Mesenteric fat pad (tissue), 1 donor: ENCODE results near the gene MPI. TPM values are rescaled to one million over a fixed set of nuclear protein-coding genes. Genes with fewer than 3 reads are reported as not detected.

Experiments used
- DNase-seq: peaks from one replicate; pipeline ENCODE4 v3.0.0-alpha.2; 2020; ENCODE audit warnings: low spot score
- long read RNA-seq: library from polyadenylated mRNA; unstranded; transcript quantifications from one replicate; pipeline ENCODE4 v2.0.0, GENCODE V29; 2020
- total RNA-seq: library from RNA; stranded (reverse); fragmentation: NEBNext Ultra II Directional; extraction: Animal tissue kit (Norgen Biotek cat#: 25700); gene quantifications from one replicate; pipeline ENCODE4 v1.2.1, GENCODE V29; 2021
- donor health status: DM: yes; HTN: yes; CAD: no.

The MPI gene, protein sequence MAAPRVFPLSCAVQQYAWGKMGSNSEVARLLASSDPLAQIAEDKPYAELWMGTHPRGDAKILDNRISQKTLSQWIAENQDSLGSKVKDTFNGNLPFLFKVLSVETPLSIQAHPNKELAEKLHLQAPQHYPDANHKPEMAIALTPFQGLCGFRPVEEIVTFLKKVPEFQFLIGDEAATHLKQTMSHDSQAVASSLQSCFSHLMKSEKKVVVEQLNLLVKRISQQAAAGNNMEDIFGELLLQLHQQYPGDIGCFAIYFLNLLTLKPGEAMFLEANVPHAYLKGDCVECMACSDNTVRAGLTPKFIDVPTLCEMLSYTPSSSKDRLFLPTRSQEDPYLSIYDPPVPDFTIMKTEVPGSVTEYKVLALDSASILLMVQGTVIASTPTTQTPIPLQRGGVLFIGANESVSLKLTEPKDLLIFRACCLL
- total RNA-seq = 32.2 TPM
- long read RNA-seq, full-length matches to known transcripts = 84 of 110 reads
- long read RNA-seq, partial matches to known transcripts = 14 of 110 reads
- long read RNA-seq, other reads (novel, unspliced or antisense) = 12 of 110 reads

DNA sequence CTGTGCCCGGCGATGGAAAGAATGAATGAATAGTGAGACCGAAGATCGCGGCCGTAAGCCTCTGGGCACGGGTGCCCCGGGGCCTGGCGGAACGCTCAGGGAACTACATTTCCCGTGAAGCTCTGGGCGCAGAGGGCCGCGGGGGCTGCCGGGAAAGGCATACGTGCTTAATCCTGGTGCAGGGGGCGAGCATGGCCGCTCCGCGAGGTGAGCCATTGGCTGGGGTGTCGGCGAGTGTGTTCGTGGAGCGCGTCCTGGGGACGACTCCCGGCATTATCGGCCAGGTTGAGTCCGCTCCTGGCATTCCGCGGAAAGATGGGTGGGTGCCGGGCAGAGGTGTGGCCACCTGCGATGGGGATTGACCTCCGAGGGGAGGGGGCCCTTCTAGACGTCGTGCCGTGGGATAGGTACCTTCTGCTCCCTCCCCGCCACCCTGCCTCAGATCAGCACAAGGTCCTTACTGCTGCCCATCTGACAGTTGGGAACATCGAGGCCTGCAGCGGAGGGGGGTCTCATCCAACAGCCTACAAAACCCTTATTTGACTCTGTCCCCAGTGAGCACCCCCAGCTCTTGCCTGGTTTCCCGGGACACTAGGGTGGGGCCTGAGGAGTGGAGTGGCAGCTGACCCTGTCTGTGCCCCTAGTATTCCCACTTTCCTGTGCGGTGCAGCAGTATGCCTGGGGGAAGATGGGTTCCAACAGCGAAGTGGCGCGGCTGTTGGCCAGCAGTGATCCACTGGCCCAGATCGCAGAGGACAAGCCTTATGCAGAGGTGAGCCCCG is at the start of gene MPI:
Gene MPI, plus strand, starts transcription at position 160 of the 782 bp plus-strand sequence. Its CDS starts 32 bp downstream, at position 192.
- DNase-seq = peak; percentile 94

DNA sequence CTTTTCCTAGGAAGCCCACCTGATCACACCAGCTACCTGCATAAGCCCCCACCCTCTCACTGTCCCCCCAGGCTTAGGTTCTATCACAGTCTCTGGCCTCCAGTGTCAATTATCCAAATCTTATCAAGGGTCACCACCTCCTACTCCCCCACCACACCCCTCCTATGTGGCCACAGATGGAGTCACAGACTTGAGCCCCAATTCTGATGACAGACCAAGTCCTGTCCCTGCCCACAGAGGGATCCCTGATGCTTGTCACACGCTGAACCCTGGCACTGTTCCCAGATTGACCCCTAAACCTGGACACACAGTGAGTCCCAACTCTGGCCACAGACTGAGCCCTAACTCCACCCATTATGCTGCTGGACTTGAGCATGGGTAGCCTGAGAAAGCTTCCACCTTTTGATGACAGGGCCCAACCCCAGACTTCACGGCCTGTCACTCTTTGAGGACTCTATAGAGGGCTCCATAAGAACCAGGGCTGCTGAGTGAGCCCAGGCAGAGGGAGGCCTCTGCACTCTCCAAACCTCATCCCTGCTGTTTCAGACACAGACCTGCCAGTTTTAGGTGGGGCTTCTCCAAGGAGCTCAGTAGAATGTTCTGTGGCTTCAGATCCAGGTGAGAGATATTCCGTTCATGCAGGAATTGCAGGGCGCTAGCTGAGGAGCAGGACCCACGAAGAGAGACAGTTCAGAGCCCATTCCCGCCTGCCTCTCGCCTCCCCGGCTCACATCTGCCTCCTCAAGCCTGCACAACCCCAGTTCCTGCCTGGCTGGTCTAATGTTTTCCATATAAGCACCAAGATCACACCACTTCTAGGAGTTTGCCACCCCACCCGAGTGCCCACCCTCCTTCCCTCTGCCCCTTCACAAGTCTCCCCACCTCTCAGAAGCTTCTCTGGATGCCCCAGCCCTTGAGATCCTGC is 48.7 kb upstream of the MPI start:
- no peak for DNase-seq

DNA sequence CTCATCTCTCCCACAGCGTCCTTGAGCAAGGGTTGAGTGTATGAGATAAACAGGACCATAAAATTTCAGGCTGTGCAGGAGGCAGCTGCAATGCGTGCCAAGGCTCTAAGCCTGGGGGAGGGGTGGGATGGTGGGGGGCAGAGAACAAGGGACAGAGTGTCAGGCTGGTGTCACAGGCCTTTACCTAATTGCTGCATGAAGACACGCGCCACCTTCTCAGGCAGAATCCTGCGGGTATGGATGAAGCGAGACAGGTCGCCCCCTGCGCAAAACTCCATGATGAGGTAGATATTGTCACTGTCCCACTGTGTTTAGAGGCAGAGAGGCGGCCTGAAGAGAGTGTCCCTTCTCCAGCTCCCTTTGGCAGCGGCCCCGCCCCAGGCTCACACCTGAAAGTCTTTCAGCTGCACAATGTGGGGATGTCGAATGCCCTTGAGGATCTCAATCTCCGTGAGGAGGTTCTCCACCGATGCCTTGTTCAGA is 47.9 kb upstream of the MPI start:
- no peak for DNase-seq

DNA sequence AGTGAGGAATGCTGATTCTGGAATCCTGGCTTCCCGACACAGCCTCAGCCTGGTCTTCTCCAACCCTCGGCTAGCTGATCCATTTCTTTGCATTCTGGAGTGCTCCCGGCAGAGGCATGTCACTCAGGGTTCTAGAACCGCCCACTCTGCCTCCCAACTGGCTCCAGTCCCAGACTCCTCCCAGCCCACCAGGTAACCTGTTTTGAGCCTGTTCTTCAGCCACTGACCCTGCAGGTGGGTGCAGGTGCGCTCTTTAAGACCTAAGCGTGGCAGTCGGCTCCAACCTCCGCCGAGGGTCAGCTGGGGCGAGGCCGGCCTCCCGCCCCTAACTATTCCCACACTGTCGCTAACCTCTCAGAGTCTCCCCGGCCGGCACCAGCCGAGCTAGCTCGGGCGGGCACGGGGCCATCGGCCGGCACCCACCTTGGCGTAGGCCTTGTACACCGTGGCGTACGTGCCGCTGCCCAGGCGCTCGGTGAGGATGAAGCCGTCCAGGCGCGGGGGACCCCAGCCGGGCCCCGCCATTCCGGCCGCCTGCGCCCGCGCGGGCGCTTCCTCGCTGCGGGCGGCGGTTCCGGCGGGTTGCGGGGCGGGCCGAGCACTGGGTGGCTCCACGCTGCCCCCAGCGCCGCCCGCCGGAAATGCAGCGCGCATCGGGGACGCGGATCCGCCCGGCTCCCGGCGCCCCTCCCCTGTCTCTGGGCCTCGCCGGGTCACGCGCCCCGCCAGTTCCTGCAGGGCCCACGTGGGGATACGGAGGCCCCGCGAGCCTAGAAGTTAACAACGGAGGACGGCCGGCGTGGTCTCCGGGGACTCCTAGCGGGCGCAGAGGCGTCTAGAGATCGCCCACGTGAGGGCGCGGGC is 47.0 kb upstream of the MPI start, which contains the start of gene ULK3:
Gene ULK3, minus strand, starts transcription at position 576 of the 864 bp plus-strand sequence. Its CDS starts 51 bp downstream, at position 525.
- peak; percentile 97 for DNase-seq

DNA sequence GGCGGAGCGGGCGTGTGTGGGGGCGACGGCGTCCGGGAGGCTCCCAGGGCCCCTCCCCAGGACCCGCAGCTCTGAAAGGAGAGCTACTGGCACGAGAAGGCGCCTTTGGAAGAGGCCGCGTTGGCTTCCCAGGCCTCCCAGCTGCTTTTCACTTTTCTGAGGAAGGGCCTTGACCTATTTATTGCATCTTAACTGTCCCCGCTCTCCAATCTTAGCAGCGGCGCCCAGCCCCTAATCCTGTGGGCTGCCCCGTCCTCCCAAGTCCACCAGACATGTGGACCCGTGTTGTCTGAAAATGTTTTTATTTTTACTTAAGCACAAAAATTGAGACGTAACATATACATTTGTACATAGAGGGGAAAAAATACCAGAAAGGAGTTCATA is 46.4 kb upstream of the MPI start:
- no peak for DNase-seq

DNA sequence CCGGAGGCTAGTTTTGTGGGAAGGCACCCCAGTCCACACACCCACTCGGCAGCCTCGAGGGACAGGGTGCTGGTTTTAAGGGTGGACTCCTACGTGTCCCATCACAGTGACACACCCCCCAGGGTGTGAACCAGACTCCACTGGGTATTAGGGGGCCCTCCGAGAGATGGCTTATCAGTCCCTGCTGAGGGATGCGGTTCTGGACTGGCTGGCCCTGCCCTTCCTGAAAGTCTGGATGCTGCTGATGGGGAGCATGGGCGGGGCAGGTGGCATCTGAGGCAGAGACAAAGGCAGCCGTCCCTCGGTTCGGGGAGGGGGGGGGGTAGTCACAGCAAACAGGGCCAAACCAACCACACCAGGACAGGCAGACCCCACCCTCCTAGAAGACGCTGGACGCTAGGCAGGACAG is 45.9 kb upstream of the MPI start:
- DNase-seq = no peak

DNA sequence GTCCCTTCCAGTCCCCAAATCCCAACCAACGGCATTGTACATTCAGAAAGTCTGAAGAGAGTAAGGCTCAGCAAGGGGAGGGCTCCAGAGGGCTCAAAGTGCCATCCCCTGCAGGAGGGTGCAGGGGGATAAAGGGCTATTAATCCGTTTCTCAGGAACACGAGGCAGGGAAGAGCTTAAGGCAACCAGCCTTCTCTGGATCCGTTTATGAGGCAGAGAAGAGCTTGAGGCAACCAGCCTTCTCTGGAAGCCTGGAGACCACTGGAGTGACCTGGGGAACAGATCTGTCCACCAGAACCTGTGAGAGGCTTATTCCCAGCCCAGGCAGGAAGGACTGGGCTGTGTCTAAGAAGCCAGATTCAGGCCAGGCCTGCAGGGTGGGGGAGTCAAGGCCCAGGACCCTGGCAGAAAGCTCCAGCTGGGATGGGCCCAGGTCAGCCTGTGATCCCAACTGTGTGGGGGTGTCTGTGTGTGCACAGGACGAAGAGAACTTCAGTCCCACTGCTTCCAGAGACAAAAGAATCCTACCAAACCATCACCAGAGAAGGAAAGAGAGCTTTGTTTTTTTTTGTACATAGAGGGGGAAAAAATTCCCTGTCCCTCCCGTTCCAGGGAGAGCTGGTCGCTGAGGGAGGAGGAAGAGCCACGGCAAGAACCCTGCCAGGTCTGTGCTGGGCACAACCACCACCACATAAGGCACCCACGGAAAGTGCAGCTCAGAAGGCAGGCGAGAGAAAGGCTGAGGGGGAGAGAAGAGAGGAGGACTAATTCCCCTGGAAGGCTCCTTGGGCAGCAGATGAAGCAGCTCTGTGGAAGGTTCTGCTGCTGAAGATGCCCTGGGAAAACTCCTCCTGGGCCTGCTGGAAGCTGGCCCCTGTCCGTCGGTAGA is 45.3 kb upstream of the MPI start:
- DNase-seq = no peak

DNA sequence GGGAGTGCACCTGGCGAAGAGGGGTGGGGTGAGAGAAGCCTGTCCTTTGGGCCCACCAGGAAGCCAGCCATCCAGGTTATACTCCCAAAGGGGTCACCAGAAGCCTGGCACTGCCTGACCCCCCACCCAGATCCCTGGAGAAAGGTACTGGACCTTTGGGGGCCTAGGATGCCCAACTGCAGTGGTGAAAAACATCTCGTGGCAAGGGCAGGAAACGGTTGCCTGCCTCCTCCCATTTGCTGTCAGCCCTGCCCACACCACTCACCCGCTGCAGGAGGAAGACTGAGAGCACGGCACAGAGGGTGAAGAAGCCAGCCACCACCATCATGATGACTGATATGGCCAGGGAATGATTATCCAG is 44.7 kb upstream of the MPI start:
- no peak for DNase-seq

DNA sequence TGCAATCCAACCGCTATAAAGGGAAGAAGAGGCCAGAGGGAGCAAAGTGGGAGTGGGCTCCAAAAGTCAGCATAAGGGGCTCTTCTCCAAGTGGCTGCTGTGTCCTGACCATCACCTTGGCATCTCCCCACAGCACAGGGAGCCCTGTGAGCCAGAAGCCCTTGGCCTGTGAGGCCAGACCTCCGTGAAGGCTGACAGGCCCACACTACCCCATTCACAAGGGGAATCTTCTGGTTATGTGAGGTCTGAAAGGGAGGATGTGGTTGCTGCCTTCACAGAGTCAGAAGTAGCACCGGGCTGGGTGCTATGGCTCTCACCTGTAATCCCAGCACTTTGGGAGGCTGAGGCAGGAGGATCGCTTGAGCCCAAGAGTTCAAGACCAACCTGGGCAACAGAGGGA is 44.3 kb upstream of the MPI start:
- no peak for DNase-seq

DNA sequence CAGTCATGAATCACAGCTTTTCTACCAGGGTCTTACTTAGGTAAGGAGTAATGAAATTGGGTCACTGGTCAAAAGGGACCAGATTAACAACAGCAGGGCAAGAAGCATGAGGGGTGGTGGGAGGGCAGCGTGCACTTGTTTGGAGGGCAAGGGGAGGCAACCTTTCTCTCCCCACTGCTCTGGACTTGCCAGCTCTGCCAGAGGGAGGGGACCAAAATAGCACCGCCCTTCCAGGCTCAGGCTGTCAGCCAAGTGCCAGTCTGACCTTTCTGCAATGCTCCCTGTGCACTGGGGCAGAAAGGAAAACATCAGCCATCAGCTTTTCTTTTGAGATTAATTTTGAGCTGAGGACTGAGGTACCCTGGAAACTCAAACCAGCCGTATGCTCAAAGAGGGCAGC is 42.4 kb upstream of the MPI start:
- DNase-seq = no peak

DNA sequence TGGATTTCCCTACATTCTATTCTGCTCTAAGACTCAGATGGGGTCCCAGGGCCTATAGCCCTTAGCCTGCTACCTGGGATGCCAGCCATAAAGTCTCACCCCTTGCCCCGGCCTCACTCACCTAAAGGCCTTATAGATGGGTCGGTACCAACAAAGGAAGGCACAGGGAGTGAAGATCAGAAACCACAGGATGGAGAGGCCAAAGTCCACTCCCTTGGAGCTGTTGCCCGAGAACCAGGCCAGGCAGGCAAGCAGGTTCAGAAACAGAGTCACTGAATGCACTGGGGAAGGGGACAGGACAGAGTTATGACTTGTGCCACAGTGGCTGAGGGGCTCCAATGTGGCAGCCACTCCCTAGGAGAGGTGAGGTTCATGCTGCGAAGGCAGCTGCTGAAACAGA is 39.4 kb upstream of the MPI start:
- DNase-seq = no peak

DNA sequence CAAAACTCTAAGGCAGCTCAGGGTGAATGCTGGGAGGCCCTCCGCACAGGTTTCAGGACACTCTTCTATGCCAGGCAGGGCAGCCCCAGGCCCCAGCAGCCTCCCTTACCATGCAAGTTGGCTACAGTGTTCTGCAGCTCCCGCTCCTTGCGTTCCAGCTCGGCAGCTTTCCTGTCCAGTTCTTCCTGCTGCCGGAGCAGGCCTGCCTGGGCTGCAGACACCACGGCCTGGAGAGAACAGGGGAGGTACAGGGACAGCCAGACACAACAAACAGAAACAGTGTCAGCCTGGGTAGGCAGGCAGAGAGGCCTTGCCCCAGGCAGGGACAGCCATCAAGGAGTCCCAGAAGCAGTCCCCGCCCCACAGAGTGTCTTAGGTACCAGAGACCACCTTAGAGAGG is 37.9 kb upstream of the MPI start:
- no peak for DNase-seq

DNA sequence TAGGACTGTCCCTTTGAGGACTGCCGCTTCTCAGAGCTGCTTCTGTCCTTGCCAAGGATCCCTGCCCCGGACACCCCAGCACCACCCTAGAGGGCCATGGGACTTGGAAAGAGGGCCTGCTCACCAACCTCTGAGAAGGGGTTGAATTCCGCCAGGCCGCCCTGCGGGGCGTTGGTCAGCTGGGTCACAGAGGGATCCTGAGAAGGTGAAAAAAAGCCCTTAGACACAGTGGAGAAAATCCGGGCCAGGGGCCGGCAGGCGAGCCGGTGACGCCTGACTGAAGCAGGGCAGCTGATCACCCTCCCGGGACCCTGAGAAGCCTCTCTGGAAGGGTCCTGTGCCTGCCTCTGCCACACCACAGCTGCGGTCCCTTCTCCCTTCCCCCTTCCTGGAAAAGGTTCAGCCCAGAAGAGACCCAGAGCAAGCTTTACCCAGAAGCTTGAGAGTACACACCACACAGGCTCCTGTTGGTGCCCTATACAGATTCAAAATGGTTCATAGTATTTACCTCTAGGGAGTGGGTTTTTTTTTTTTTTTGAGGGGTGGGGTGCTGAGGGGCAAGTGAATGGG is 35.3 kb upstream of the MPI start:
- no peak for DNase-seq

DNA sequence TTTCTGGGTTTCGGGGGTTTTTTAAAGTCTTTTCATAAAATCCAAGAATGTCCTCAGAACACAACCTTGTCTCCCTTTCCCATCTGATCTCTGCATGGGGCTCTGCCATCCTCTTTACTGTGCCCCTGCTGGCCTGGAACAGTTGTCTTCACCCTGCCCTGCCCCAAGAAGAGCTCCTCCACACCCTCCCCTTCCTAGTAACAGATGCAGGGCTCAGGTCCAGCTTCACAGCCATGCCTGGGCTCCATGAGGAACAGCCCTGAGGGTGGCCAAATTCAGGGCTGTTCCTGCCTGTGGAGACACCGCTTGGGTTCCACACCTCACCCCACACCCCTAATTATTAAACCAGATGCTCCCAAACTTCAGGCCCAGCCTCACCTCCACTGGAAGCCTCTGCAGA is 34.0 kb upstream of the MPI start:
- no peak for DNase-seq

DNA sequence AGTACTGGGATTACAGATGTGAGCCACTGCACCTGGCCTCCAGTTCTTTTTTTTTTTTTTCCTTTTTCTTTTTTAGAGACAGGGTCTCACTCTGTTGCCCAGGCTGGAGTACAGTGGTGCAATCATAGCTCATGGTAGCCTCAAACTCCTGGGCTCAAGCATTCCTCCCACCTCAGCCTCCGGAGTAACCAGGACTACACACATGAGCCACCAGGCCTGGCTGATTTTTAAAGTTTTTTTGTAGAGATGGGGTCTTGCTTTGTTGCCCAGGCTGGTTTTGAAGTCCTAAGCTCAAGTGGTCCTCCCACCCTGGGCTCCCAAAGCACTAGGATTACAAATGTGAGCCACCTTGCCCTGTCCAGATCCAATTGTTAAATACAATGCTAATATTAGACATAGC is 33.3 kb upstream of the MPI start:
- no peak for DNase-seq

DNA sequence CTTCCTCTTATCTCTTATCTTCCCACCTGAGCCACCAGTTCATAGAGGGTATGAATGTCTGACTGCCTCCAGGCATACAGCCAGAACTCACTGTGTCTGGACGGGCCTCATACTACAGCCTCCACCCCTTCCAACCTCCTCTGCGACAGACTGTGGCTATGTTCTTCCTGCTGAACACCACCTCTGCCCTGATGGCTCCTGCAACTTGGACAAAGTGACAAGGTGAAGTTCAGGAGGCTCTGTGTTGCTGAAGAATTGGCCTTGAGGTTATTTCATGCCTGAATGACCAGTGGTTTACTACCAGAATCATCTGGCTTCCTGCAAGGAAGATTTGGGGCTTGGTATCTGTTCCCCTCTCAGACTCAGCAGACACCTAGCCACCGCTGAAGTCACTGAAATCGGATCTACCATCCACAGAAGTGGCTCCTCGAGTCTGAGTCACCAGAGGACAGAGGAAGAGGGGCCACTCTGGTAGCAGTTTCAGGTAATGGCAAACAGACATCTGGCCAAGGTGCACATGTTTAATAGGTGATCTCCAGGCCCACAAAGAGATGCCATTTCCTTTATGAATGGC is 32.7 kb upstream of the MPI start:
- no peak for DNase-seq

DNA sequence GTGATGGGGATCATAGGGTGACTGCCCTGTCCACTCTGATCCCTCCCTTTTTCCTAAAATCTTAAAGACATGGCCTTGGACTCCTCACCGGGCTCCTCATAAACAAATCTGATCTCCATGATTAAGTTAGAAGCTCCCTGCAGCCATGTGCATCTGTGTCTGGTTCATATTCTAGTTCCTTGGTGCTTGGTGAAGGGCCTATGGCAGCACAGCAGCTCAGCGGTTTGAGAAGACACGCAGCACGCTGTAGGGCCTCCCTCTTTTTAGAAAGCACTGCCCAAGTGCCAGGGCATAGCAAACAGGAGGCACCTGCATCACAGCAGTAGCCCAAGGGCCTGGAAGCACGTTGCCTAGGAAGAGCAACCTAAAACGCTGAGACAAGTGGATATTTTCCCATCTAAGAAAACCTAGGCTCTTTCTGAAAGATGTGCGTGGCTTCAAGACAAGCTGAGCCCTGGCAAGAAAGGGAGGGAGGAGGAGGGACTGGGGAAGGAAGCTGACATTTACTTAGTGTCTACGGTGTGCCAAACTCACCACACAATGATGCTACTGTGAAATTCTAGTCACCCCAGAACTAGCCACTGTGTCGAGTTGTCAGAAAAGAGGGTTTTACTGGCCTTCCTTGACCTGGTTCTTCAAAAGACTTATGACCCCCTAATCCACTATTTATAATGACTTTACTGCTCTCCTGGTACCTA is 32.0 kb upstream of the MPI start:
- no peak for DNase-seq

DNA sequence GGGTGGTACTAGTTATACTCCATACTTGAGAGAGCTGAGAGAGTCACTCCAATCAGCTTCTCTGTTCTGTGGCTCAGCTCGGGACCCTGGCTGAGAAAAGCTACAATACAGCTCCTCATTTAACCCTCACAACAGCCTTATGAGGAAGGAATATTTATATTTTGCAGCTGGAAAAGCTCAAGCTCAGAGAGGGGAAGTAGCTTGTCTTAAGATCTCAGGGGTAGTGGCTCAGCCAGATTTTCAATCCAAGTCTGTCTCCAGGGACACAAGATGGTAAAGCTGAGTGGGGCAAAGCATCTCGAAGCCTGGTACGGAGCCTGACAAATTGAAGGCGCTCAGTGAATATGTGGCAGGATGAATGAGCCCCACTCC is 31.5 kb upstream of the MPI start:
- DNase-seq = no peak
